Ovary (tissue), 9 donors: ENCODE data around the gene DPF3. TPM values are rescaled to one million over a fixed set of nuclear protein-coding genes. Genes with fewer than 3 reads are reported as not detected.

Source experiments
- DNase-seq, 5 donors: peaks; one replicate each; pipeline ENCODE4 v3.0.0-alpha.2; 2019 to 2020
- H3K27ac ChIP-seq, 2 donors: fragments of 200-600 bp; one replicate each; pipeline versions ENCODE4 v1.5.1 to v1.8.0; 2019 to 2022
- H3K27me3 ChIP-seq: fragments of 200-600 bp; one replicate; pipeline ENCODE4 v1.8.0; 2022
- H3K36me3 ChIP-seq: fragments of 200-600 bp; sonication (generic); one replicate; pipeline ENCODE4 v1.5.1; 2019
- H3K4me1 ChIP-seq: one replicate; pipeline ENCODE4 v1.8.1; 2013; ENCODE audit warnings: mild to moderate bottlenecking, moderate library complexity; ENCODE audit not compliant: insufficient read depth
- H3K4me3 ChIP-seq: fragments of 200-600 bp; sonication (generic); one replicate; pipeline ENCODE4 v1.5.1; 2017
- H3K9me3 ChIP-seq, 2 donors: fragments of 200-600 bp in 1 of 2; sonication (generic) in 1 of 2; one replicate each; pipeline versions ENCODE4 v1.5.1 to v1.8.1; 2013 to 2019; ENCODE audit warnings: mild to moderate bottlenecking in 1 of 2, moderate library complexity in 1 of 2
- CTCF ChIP-seq, 3 donors: fragments of 450-650 bp in 2 of 3; fragments of 200-600 bp in 1 of 3; IDR thresholded peaks; one replicate each; pipeline versions ENCODE4 v1.5.1 to v1.8.0; 2016 to 2022; ENCODE audit warnings: antibody characterized with exemption in 3 of 3, mild to moderate bottlenecking in 1 of 3
- EP300 ChIP-seq: sonication (generic); formaldehyde crosslinking; IDR thresholded peaks from one replicate; pipeline ENCODE4 v1.6.1; 2017; ENCODE audit warnings: antibody characterized with exemption
- POLR2A ChIP-seq: fragments of 450-650 bp; IDR thresholded peaks from one replicate; pipeline ENCODE4 v1.6.1; 2017; ENCODE audit warnings: antibody characterized with exemption, mild to moderate bottlenecking, moderate library complexity
- WGBS, 3 donors: extraction: QIAGEN DNeasy Blood & Tissue Kit in 1 of 3; methylation state at CpG; one replicate each; pipeline versions ENCODE4 v1.1.5 to v1.1.7; 2013 to 2017; 5-methylcytosine and 5-hydroxymethylcytosine counted together
- intact Hi-C, 4 donors: fragments of 100-400 bp; cut with DNase I; formaldehyde crosslinking; loops; one replicate each; pipeline versions ENCODE4 v1.11.0 to v1.15.1; 2022 to 2023
- polyA plus RNA-seq, 2 donors: library from polyadenylated mRNA; stranded (reverse); fragments of 200-250 nt in 1 of 2; fragments of 350-450 nt in 1 of 2; fragmentation: Illumina TruSeq in 1 of 2; extraction: RNeasy Lipid Tissue Mini Kit (QIAGEN cat#74804) in 1 of 2; gene quantifications; one replicate each; pipeline ENCODE4 v1.2.3, GENCODE V29; 2013 to 2014
- total RNA-seq, 7 donors: library from RNA; depleted of rRNA in 2 of 7; stranded (reverse); fragments of >200 nt in 2 of 7; fragmentation: NEBNext Ultra II Directional in 3 of 7; extraction: Animal tissue kit (Norgen Biotek cat#: 25700) in 3 of 7; gene quantifications; one replicate each; pipeline versions ENCODE4 v1.1.0 to v1.2.4, GENCODE V29; 2016 to 2023
- donor health status: DM: no; HTN: no; CAD: no; lungs with moderate emphysema.
- donor health status: DM: no; HTN: no; CAD: no.
- donor health status: Bipolar disorder and iron deficiency.
- donor health status: DM: yes; HTN: yes; CAD: no.
- donor health status: DM: no; HTN: no; CAD: no.
- donor health status: DM: yes; HTN: yes; CAD: no.

The DPF3 gene
- total and polyA plus RNA-seq, 9 donors, result 6.3 to 34.4 (median 21.9) TPM

- H3K27me3 ChIP-seq, result no peaks in the 10 kb centered on the region
- no peak overlapping the region for H3K4me3 ChIP-seq
- no peaks in the 10 kb centered on the region for H3K4me1 ChIP-seq
- no peaks in the 10 kb centered on the region for H3K9me3 ChIP-seq
- intact Hi-C loops, result no loop called here
- no peak overlapping the region for H3K27ac ChIP-seq
- WGBS, 3 donors, result 86 to 91% (median 90%) methylated on average over 18 of the region's 18 CpGs
- no peaks in the 10 kb centered on the region for H3K36me3 ChIP-seq
- TF ChIP-seq CTCF (IDR thresholded peaks at IDR 0.05) (no peak), POLR2A (no peak), EP300 (no peak)
- no peak for DNase-seq
Measured at GRCh38 chr14:72605096-72605920, 288.6 kb downstream of the DPF3 start.

GRCh38 chr14:72604133-72604532 lies 289.8 kb downstream of the DPF3 start:
- no peak overlapping the region for H3K4me3 ChIP-seq
- TF ChIP-seq EP300 (no peak), POLR2A (no peak), CTCF (IDR thresholded peaks at IDR 0.05) (no peak)
- H3K9me3 ChIP-seq, result no peaks in the 10 kb centered on the region
- no peaks in the 10 kb centered on the region for H3K4me1 ChIP-seq
- intact Hi-C loops, result no loop called here
- no peaks in the 10 kb centered on the region for H3K36me3 ChIP-seq
- H3K27ac ChIP-seq, result no peak overlapping the region
- 87 to 97% (median 94%) methylated on average over 3 of the region's 3 CpGs for WGBS, 3 donors
- H3K27me3 ChIP-seq, result no peaks in the 10 kb centered on the region
- DNase-seq, result no peak

GRCh38 chr14:72603639-72604038 lies 290.3 kb downstream of the DPF3 start:
- Histone ChIP-seq H3K36me3 (no peaks in the 10 kb centered on the region), H3K27ac (no peak overlapping the region), H3K9me3 (no peaks in the 10 kb centered on the region), H3K27me3 (no peaks in the 10 kb centered on the region), H3K4me3 (no peak overlapping the region), H3K4me1 (no peaks in the 10 kb centered on the region)
- intact Hi-C loops, result no loop called here
- 54 to 64% (median 58%) methylated on average over 4 of the region's 4 CpGs for WGBS, 3 donors
- no peak for DNase-seq
- TF ChIP-seq EP300 (no peak), POLR2A (no peak), CTCF (IDR thresholded peaks at IDR 0.05) (no peak)

- no peak for DNase-seq
- H3K36me3 ChIP-seq, result no peaks in the 10 kb centered on the region
- no peak overlapping the region for H3K4me3 ChIP-seq
- WGBS, 3 donors, result 48 to 62% (median 48%) methylated on average over 9 of the region's 9 CpGs
- H3K27me3 ChIP-seq, result no peaks in the 10 kb centered on the region
- intact Hi-C loops, result no loop called here
- H3K9me3 ChIP-seq, result no peaks in the 10 kb centered on the region
- no peak overlapping the region for H3K27ac ChIP-seq
- no peaks in the 10 kb centered on the region for H3K4me1 ChIP-seq
- TF ChIP-seq POLR2A (no peak), CTCF (IDR thresholded peaks at IDR 0.05) (no peak), EP300 (no peak)
Measured at GRCh38 chr14:72600551-72601330, 293.2 kb downstream of the DPF3 start.
